ENCODE results near the gene ALB.

ALB gene

DNA sequence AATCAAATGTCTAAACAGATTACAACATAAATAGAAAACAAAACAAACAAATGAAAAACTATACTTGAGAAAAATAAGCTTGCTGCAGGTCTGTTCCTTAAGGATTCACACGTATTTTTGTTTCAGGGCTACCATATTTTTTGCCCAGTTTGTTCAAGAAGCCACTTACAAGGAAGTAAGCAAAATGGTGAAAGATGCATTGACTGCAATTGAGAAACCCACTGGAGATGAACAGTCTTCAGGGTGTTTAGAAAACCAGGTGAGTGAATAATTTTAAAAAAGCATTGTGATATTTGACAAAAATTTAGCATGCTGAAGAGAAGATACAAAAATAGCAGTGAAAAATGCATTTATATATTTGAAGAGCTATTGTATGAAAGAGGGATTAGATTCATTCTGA lies 34.0 kb downstream of the ALB start:
- intact Hi-C loops (cut with DNase I; ENCODE audit: low total_unique reads): no loop called here
- Histone ChIP-seq H3K9me3 (no peaks in the 10 kb centered on the region), H3K27me3 (no peaks in the 10 kb centered on the region), H3K36me3 (no peaks in the 10 kb centered on the region), H3K4me1 (no peaks in the 10 kb centered on the region), H3K27ac (no peak overlapping the region), H3K4me3 (no peak overlapping the region)
- TF ChIP-seq, protein P1, sequence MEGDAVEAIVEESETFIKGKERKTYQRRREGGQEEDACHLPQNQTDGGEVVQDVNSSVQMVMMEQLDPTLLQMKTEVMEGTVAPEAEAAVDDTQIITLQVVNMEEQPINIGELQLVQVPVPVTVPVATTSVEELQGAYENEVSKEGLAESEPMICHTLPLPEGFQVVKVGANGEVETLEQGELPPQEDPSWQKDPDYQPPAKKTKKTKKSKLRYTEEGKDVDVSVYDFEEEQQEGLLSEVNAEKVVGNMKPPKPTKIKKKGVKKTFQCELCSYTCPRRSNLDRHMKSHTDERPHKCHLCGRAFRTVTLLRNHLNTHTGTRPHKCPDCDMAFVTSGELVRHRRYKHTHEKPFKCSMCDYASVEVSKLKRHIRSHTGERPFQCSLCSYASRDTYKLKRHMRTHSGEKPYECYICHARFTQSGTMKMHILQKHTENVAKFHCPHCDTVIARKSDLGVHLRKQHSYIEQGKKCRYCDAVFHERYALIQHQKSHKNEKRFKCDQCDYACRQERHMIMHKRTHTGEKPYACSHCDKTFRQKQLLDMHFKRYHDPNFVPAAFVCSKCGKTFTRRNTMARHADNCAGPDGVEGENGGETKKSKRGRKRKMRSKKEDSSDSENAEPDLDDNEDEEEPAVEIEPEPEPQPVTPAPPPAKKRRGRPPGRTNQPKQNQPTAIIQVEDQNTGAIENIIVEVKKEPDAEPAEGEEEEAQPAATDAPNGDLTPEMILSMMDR (IDR thresholded peaks at IDR 0.05): no peak
- no peak for DNase-seq

DNA sequence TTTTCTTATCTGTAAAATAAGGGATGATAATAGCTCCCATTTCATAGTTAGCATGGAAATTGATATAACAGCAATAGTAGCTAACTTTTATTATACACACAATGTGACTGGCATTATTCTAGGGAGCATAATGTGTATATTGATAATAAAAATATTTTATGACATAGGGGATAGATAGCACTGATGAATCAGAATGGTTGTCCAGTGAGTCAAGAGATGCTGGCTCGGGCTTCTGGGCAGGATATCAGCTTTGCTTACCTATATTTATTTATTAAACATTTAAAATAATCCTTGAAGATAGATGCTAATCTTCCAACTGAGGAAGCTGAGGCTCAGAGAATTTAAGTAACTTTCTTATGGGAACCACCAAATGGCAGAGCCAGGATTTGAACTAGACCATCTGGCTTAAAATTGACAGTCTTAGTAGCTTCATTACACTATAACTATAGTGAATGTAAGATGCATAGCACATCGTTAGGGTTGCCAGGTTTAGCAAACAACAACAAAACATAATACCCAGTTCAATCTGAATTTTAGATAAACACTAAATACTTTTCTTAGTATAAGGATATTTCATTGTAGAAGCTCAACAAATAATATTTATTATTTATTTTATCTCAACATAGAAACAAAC lies 34.6 kb downstream of the ALB start:
- no peak for DNase-seq
- Histone ChIP-seq H3K4me3 (no peak overlapping the region), H3K36me3 (no peaks in the 10 kb centered on the region), H3K9me3 (no peaks in the 10 kb centered on the region), H3K27me3 (no peaks in the 10 kb centered on the region), H3K4me1 (no peaks in the 10 kb centered on the region), H3K27ac (no peak overlapping the region)
- TF ChIP-seq, protein P1 (IDR thresholded peaks at IDR 0.05): no peak
- intact Hi-C loops (cut with DNase I; ENCODE audit: low total_unique reads): no loop called here

DNA sequence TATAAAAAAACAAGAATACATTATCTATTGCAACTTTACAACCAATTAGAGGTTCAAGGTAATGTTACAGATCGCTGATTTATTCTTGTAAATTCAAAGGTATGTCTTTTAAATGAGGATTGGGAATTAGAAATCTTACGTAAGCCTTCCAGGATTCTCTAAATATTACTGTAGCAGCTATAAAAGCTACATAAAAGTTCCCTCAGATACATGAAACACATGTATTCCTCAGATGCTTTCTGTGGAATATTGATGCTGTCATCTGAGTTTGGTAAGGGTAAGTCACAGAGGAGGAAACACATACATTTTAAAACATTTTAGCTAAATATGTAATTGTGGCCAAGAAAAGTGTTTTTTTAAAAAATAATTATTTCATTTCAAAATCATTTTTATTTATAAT lies 35.4 kb downstream of the ALB start:
- H3K27ac ChIP-seq: no peak overlapping the region
- TF ChIP-seq, protein P1 (IDR thresholded peaks at IDR 0.05): no peak
- intact Hi-C loops (cut with DNase I; ENCODE audit: low total_unique reads): no loop called here
- no peaks in the 10 kb centered on the region for H3K9me3 ChIP-seq
- no peaks in the 10 kb centered on the region for H3K4me1 ChIP-seq
- no peaks in the 10 kb centered on the region for H3K36me3 ChIP-seq
- H3K27me3 ChIP-seq: no peaks in the 10 kb centered on the region
- no peak overlapping the region for H3K4me3 ChIP-seq
- DNase-seq: no peak

GRCh38 chr4:73439991-73440390 lies 35.9 kb downstream of the ALB start:
- TF ChIP-seq, protein P1 (IDR thresholded peaks at IDR 0.05): no peak
- Histone ChIP-seq H3K27ac (no peak overlapping the region), H3K4me3 (no peak overlapping the region), H3K27me3 (no peaks in the 10 kb centered on the region), H3K36me3 (no peaks in the 10 kb centered on the region), H3K9me3 (no peaks in the 10 kb centered on the region), H3K4me1 (no peaks in the 10 kb centered on the region)
- intact Hi-C loops (cut with DNase I; ENCODE audit: low total_unique reads): no loop called here
- DNase-seq: no peak

- Histone ChIP-seq H3K36me3 (no peaks in the 10 kb centered on the region), H3K27me3 (no peaks in the 10 kb centered on the region), H3K9me3 (no peaks in the 10 kb centered on the region), H3K4me3 (no peak overlapping the region), H3K27ac (no peak overlapping the region), H3K4me1 (no peaks in the 10 kb centered on the region)
- TF ChIP-seq, protein P1 (IDR thresholded peaks at IDR 0.05): no peak
- intact Hi-C loops (cut with DNase I; ENCODE audit: low total_unique reads): no loop called here
- DNase-seq: no peak
Measured at GRCh38 chr4:73440653-73441052, 36.6 kb downstream of the ALB start.

GRCh38 chr4:73442275-73442674 lies 38.2 kb downstream of the ALB start:
- DNase-seq: no peak
- TF ChIP-seq, protein P1 (IDR thresholded peaks at IDR 0.05): no peak
- H3K27ac ChIP-seq: no peak overlapping the region
- no peaks in the 10 kb centered on the region for H3K36me3 ChIP-seq
- no peaks in the 10 kb centered on the region for H3K27me3 ChIP-seq
- intact Hi-C loops (cut with DNase I; ENCODE audit: low total_unique reads): no loop called here
- H3K9me3 ChIP-seq: no peaks in the 10 kb centered on the region
- H3K4me3 ChIP-seq: no peak overlapping the region
- H3K4me1 ChIP-seq: no peaks in the 10 kb centered on the region
